Left forelimb (tissue), 1 donor: ENCODE results near the gene ABCA9.
"Not testable (repeated sequence)": the region's sequence is repeated elsewhere in the genome, so short reads cannot be mapped to it uniquely, and the experiment has no call there.

Experiments
- DNase-seq: peaks from one replicate; pipeline ENCODE4 v3.0.0-alpha.2; 2018; ENCODE audit warnings: low spot score

The ABCA9 gene

DNA sequence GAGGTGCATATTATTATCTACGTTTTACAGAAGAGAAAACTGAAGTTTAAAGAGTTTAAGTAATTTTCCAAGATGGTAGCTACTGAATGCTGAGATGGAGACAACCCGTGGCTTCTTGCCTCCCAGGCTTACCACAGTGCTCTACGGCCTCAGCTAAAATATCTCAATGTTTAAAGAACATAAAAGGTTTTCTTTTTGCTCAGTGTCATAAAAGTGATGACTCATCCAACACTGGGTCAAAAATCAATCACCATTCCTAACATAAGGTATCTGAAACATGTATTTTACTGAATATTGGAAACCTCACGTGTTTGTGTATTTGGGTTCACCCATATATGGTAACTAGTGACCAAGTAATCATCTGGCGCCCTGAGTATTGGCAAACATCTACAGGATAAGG is 18.4 kb downstream of the ABCA9 start:
- DNase-seq = no peak

DNA sequence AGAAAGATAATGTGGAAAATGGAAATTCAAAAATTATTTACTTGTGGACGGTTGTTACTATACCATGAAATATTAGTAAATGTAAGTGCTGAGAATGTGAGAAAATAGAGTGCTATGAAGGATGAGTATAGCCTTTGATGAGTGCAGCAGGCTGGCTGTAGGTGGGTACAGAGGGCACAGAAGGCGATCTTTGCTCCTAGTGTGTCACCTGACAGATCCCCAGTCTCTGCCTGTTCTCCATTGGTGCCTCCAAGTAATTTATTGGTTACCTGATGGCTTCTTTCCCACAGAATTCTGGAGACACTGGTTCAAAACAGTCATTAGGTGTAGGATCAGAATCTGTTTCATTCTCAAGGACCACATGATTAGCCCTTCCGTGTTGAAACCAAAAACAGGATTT is 28.9 kb downstream of the ABCA9 start:
- DNase-seq = no peak

DNA sequence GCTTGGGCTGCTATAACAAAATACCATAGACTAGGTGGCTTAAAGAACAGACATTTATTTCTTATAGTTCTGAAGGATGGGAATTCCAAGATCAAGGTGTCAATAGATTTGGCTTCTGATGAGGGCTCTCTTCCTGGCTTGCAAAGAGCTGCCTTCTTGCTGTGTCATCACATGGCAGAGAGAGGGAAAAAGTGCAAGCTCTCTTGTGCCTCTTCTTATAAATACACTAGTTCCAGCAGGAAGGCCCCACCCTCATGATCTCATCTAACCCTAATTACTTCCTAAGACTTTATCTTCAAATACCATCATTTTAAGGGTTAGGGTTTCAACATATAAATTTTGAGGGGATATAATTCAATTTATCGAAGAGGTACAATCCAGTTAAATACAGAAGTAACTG is 30.6 kb downstream of the ABCA9 start:
- DNase-seq = no peak

DNA sequence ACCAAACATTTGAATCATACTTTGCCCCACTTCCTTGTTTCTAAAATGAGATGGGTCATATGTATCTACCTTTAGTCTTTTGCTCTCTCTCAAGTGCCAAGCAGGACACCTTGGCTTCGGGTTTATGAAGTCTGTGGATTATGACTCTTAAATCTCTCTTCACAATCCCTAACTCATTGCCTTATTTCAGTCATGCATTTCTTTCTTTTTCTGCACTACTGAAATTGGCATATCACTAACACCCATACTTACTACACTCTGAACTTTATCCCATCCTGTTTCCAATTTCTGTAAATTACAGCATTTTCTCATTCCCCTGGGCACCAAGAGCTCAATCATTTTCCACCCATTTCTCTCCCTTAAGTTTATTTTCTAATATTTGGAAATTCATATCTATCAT is 42.0 kb downstream of the ABCA9 start:
- DNase-seq = no peak

DNA sequence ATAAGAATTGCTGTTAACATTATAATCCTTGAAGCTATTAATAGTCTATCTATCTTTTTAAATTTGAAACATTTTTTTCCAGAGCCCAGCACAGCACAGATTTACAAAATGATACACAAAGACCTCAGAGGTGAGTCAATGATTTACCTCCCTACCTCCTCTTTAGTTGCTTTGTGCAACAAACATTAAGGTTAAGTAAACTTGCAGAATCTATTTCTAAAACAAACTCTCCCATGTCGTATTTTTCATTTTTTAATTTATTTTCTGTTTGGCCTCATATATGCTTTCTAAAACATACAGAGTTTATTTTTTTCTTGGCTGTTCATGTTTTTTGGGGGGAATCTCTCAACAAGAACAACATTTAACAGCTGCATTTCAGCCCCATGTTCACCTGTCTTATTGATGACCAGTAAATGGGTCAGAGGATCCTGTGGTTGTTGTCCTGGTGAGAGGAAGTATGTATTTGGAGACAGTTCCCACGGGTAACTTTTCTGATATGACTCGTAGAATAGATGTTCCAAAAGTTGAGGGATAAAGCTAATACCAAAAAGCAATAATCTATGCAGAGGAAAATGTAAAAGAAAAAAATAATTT is 42.6 kb downstream of the ABCA9 start:
- no peak for DNase-seq

GRCh38 chr17:69015631-69016030 is 45.1 kb downstream of the ABCA9 start:
- no peak for DNase-seq

DNA sequence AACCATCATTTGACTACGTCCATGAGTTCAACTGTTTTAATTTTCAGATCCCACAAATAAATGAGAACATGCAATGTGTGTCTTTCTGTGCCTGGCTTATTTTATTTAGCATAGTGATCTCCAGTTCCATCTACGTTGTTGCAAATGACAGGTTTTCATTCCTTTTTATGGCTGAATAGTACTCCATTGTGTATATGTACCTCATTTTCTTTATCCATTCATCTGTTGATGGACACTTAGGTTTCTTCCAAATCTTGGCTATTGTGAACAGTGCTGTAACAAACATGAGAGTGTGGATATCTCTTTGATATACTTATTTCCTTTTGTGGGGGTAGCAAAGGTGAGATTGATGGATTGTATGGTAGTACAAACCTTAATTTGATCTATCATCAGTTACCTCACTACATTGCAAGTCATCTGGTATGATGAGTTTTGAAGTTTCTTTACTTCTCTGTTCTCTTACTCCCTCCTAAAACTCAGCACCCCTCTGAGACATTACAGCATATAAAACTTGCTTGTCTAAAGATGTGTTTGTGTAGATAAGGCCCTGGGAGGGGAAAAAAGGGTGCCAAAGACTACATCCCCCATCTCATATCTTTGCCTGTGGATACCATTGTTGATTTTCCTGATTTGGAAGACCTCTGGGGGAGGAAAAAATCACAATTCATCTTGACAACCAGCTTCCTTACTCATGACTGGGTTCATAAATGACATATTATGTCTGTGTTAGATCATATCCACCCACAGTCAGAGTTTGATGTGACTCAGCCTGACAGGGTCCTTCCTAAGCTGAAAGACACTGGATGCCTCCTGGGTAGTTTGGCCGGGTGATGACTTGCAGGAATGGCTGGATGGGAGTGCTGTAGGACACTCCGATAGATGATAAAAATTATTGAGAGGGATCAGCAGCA is 47.6 kb downstream of the ABCA9 start:
- no peak for DNase-seq

DNA sequence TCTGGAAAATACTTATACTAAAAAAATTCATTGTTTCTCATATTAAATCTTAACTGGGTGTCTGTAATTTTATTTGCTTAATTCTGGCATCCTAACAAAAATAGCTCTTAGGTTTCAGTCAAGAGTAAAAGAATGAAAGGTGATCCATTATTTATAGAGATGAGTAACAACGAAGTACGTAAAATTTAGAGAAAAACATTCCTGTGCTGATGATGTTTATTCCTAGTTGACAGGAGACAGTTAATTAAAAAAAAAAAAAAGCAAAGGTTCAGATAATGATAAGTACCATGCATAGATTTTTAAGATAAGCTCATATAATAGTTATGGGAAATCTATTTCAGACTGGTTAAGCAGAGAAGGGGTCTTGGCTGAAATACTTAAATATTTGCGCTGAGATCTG is 50.8 kb downstream of the ABCA9 start:
- no peak for DNase-seq

GRCh38 chr17:69004759-69005158 is 56.0 kb downstream of the ABCA9 start:
- DNase-seq = not testable (repeated sequence)

- DNase-seq = not testable (repeated sequence)
These were observed 61.0 kb downstream of the ABCA9 start for GRCh38 chr17:68999743-69000142.

GRCh38 chr17:68993112-68993511 is 67.6 kb downstream of the ABCA9 start:
- no peak for DNase-seq

DNA sequence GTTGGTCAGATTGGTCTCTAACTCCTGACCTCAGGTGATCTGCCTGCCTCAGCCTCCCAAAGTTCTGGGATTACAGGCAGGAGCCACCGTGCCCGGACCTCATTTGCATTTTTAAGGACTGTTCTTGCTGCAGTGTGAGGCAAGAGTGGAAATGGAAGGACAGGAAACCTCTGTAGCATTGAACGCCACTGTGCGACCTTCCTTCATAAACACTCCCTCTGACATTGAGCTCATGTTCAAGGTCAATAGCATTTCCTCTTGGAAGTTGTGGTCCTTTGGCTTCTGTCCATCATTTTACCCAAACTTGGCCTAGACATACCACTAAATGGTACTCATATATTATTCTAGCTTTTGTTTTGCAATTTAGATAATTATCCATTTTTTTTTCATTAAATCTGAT is 72.8 kb downstream of the ABCA9 start:
- no peak for DNase-seq

DNA sequence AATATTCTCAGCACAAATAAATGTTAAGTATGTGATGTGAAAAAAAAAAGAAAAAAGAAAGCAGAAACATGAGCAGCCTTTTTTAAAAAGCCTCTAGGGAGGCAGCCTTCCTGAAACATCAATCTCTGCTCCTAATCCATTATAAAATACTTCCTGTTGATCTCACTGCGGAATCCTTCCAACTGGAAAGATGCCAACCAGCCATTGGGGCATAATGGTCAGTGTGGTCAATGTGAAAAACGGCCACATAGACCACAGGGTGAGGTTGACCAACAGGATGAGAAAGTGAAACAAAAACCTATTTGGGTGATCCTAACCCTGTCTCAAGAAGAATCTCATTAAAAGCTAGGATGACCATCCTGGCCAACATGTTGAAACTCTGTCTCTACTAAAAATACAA is 79.4 kb downstream of the ABCA9 start:
- no peak for DNase-seq

GRCh38 chr17:68973098-68973846 is 87.5 kb downstream of the ABCA9 start:
- DNase-seq = no peak

GRCh38 chr17:68972119-68972704 is 88.5 kb downstream of the ABCA9 start:
- DNase-seq = no peak

DNA sequence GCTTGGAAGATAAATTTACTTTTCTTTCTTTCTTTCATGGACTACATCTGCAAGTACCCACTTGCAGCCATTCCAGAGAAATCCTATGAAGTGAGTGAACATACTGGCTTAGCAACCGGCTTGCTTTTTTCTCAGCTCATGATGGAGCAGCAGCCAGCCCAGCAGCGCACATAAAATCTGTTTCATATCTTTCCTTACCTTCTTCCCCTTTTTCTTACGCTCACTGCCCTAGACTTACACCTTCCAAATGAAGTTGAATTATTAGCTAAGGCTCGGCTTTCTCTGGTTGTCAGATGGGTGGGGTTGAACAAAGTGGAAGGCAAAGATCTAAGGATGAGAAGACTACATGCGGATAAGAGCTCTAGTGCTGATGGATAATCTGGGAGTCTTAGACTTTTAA is 91.6 kb downstream of the ABCA9 start:
- DNase-seq = no peak

GRCh38 chr17:68963958-68964357 is 96.8 kb downstream of the ABCA9 start:
- DNase-seq = no peak

- DNase-seq = no peak
These were observed 99.4 kb downstream of the ABCA9 start for GRCh38 chr17:68961214-68961882.

DNA sequence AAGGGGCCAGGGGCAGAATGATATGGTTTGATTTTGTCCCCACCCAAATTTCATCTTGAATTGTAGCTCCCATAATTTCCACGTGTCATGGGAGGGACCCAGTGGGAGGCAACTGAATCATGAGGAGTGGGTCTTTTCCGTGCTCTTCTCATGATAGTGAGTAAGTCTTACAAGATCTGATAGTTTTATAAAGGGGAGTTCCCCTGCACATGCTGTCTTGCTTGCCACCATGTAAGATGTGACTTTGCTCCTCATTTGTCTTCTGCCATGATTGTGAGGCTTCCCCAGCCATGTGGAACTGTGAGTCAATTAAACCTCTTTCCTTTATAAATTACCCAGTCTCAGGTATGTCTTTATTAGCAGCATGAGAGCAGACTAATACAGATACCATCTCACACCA is 101.6 kb downstream of the ABCA9 start:
- not testable (repeated sequence) for DNase-seq

GRCh38 chr17:68957944-68958343 is 102.8 kb downstream of the ABCA9 start:
- no peak for DNase-seq

DNA sequence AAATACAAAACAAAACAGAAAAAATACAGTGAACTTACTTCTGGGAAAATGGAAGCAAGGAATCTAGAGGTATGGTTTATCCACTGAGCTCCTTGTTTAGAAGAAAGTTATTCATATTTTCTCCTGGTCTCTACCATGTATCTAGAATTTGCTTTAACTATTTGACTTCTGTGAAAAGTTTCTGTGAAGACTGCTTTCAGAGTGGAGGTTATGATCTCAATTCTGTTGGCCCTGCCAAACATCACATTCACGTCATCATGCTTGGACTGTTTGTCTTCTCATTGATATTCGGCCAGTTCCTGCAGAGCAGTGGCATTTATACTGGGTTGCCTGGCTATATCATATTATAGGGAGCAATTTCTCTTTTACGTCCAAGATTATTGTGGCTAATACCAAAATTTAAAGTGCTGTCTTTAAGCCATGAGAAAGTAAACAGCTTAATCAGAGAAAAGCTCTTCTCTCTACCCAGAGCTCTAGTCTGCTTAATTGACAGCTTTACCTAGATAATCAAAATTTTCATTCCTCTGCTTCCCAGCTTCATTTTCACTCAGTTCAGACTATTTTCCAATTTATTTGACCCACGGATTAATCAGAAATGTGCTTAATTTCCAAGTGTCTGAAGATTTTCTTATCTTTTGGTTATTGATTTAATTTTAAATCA is 105.4 kb downstream of the ABCA9 start, which contains the start of gene ABCA8:
Gene ABCA8 (minus strand): TSS at position 212 of the 661 bp plus-strand sequence. CDS start 13,358 bp downstream, outside the sequence.
- no peak for DNase-seq
